Measurements from ENCODE around the gene OCRL.

Gene OCRL

DNA sequence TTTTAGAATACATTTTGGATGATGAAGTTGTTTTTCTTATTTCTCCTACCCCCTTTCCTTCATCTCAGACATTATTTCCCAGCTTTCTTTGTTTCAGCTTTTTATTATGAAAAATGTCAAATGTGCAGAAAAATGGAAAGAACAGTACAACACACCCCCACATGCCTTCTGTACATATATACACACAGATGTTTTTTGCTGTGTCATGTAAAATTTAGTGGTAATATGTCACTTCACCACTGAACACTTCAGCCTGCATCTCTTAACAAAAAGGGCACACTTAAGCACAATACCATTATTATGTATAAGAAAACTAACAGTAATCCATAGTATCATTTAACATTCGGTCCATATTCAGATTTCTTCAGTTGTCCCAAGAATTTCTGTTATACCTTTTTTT, 37.8 kb downstream of the OCRL start:
- DNase-seq (ENCODE audit: low read depth in 1 of 2, low spot score in 1 of 2) = no peak
- TF ChIP-seq SPI1 (IDR thresholded peaks at IDR 0.05; ENCODE audit: borderline replicate concordance, low read depth) = no peak
- no peak for TF ChIP-seq POLR2AphosphoS5 (IDR thresholded peaks at IDR 0.05; ENCODE audit: low read depth)
- TF ChIP-seq, protein P1, sequence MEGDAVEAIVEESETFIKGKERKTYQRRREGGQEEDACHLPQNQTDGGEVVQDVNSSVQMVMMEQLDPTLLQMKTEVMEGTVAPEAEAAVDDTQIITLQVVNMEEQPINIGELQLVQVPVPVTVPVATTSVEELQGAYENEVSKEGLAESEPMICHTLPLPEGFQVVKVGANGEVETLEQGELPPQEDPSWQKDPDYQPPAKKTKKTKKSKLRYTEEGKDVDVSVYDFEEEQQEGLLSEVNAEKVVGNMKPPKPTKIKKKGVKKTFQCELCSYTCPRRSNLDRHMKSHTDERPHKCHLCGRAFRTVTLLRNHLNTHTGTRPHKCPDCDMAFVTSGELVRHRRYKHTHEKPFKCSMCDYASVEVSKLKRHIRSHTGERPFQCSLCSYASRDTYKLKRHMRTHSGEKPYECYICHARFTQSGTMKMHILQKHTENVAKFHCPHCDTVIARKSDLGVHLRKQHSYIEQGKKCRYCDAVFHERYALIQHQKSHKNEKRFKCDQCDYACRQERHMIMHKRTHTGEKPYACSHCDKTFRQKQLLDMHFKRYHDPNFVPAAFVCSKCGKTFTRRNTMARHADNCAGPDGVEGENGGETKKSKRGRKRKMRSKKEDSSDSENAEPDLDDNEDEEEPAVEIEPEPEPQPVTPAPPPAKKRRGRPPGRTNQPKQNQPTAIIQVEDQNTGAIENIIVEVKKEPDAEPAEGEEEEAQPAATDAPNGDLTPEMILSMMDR (IDR thresholded peaks at IDR 0.05; ENCODE audit: insufficient read depth, low read length) = no peak
- TF ChIP-seq, protein P2, sequence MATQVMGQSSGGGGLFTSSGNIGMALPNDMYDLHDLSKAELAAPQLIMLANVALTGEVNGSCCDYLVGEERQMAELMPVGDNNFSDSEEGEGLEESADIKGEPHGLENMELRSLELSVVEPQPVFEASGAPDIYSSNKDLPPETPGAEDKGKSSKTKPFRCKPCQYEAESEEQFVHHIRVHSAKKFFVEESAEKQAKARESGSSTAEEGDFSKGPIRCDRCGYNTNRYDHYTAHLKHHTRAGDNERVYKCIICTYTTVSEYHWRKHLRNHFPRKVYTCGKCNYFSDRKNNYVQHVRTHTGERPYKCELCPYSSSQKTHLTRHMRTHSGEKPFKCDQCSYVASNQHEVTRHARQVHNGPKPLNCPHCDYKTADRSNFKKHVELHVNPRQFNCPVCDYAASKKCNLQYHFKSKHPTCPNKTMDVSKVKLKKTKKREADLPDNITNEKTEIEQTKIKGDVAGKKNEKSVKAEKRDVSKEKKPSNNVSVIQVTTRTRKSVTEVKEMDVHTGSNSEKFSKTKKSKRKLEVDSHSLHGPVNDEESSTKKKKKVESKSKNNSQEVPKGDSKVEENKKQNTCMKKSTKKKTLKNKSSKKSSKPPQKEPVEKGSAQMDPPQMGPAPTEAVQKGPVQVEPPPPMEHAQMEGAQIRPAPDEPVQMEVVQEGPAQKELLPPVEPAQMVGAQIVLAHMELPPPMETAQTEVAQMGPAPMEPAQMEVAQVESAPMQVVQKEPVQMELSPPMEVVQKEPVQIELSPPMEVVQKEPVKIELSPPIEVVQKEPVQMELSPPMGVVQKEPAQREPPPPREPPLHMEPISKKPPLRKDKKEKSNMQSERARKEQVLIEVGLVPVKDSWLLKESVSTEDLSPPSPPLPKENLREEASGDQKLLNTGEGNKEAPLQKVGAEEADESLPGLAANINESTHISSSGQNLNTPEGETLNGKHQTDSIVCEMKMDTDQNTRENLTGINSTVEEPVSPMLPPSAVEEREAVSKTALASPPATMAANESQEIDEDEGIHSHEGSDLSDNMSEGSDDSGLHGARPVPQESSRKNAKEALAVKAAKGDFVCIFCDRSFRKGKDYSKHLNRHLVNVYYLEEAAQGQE (IDR thresholded peaks at IDR 0.05; ENCODE audit: insufficient replicate concordance, low read depth) = no peak
- no peak for TF ChIP-seq GABPA (IDR thresholded peaks at IDR 0.05; ENCODE audit: low read depth)
- Histone ChIP-seq H3K4me3 (replicated peaks; ENCODE audit: insufficient read depth, low read length) (no peak overlapping the region), H3K27me3 (ENCODE audit: insufficient read depth, poor library complexity, severe bottlenecking) (no peaks in the 10 kb centered on the region), H3K27ac (replicated peaks) (no peak overlapping the region)

DNA sequence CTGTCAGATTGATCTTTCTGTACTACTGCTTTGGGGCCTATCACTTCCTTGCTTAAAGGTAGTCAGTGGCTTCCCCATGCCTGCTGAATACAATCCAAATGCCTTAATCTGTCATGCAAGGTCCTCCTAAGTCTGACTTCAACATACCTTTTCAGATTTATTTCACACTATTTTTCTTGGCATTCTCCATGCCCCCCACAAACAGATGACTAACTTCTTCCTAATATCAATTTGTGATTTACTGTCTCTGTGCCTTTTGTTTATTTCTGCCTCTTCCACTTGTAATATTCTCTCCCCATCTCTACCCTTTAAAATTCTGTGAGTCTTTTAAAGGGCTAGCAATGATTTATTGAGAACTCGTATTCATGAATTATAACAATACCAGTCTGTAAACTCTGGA, 41.8 kb downstream of the OCRL start:
- H3K27ac ChIP-seq (replicated peaks) = no peak overlapping the region

DNA sequence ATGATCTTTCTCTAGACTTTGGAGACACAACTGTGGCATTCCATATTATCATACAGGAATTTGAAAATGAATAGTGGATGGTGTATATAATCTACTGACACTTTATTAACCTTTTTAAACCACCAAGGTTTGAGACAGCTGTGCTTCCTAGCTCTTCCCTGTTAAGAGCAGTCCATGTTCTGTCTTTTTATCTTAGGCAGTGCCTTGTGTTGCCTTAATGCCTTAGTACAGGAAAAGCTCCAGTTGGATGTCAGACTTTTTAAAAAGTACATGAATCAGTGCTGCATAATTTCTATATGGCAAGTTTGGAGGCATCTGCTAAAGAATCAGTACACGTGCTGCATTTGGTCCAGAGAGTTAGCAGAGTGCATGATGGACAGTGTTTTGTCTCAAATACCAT, 45.1 kb downstream of the OCRL start:
- Histone ChIP-seq H3K27me3 (ENCODE audit: insufficient read depth, poor library complexity, severe bottlenecking) (no peaks in the 10 kb centered on the region), H3K4me3 (replicated peaks; ENCODE audit: insufficient read depth, low read length) (no peak overlapping the region), H3K27ac (replicated peaks) (no peak overlapping the region)
- TF ChIP-seq GABPA (IDR thresholded peaks at IDR 0.05; ENCODE audit: low read depth) = no peak
- TF ChIP-seq, protein P2 (IDR thresholded peaks at IDR 0.05; ENCODE audit: insufficient replicate concordance, low read depth) = no peak
- TF ChIP-seq POLR2AphosphoS5 (IDR thresholded peaks at IDR 0.05; ENCODE audit: low read depth) = no peak
- TF ChIP-seq, protein P1 (IDR thresholded peaks at IDR 0.05; ENCODE audit: insufficient read depth, low read length) = no peak
- TF ChIP-seq SPI1 (IDR thresholded peaks at IDR 0.05; ENCODE audit: borderline replicate concordance, low read depth) = no peak
- no peak for DNase-seq (ENCODE audit: low read depth in 1 of 2, low spot score in 1 of 2)

More for the DNA sequence above, 41.8 kb downstream of the OCRL start:
- no peaks in the 10 kb centered on the region for H3K27me3 ChIP-seq (ENCODE audit: insufficient read depth, poor library complexity, severe bottlenecking)
- TF ChIP-seq, protein P1 (IDR thresholded peaks at IDR 0.05; ENCODE audit: insufficient read depth, low read length) = no peak
- TF ChIP-seq SPI1 (IDR thresholded peaks at IDR 0.05; ENCODE audit: borderline replicate concordance, low read depth) (no peak), GABPA (IDR thresholded peaks at IDR 0.05; ENCODE audit: low read depth) (no peak), POLR2AphosphoS5 (IDR thresholded peaks at IDR 0.05; ENCODE audit: low read depth) (no peak)
- TF ChIP-seq, protein P2 (IDR thresholded peaks at IDR 0.05; ENCODE audit: insufficient replicate concordance, low read depth) = no peak
- no peak for DNase-seq (ENCODE audit: low read depth in 1 of 2, low spot score in 1 of 2)
- H3K4me3 ChIP-seq (replicated peaks; ENCODE audit: insufficient read depth, low read length) = no peak overlapping the region

Data from HL-60 (cell line).